ENCODE results near the gene MLIP.

MLIP gene

GRCh38 chr6:54094786-54095185, 16.5 kb upstream of the MLIP start:
- intact Hi-C loops (cut with DNase I), result no loop called here
- DNase-seq, result peak in 3 of 10 donors; percentile 10 to 75 (median 56)

- intact Hi-C loops (cut with DNase I), result no loop called here
- peak in 1 of 10 donors; percentile 22 for DNase-seq
These were observed 15.5 kb upstream of the MLIP start for GRCh38 chr6:54095723-54096122.

- no peak for DNase-seq
- intact Hi-C loops (cut with DNase I), result no loop called here
These were observed 14.4 kb upstream of the MLIP start for GRCh38 chr6:54096811-54097210.

- intact Hi-C loops (cut with DNase I), result no loop called here
- DNase-seq, result no peak
These were observed 13.5 kb upstream of the MLIP start for GRCh38 chr6:54097753-54098152.

- DNase-seq, result no peak
- intact Hi-C loops (cut with DNase I), result no loop called here
These were observed 12.7 kb upstream of the MLIP start for GRCh38 chr6:54098450-54099044.

- DNase-seq, result no peak
- intact Hi-C loops (cut with DNase I), result no loop called here
These were observed 12.0 kb upstream of the MLIP start for GRCh38 chr6:54099225-54099624.

GRCh38 chr6:54100411-54101006, 10.7 kb upstream of the MLIP start:
- no peak for DNase-seq
- intact Hi-C loops (cut with DNase I), result no loop called here

GRCh38 chr6:54102238-54102637, 9.0 kb upstream of the MLIP start:
- intact Hi-C loops (cut with DNase I), result no loop called here

GRCh38 chr6:54103497-54103896, 7.7 kb upstream of the MLIP start:
- intact Hi-C loops (cut with DNase I), result no loop called here
- no peak for DNase-seq

More at GRCh38 chr6:54102238-54102637, 9.0 kb upstream of the MLIP start:
- no peak for DNase-seq

GRCh38 chr6:54106727-54107126, 4.5 kb upstream of the MLIP start:
- intact Hi-C loops (cut with DNase I), result no loop called here
- no peak for DNase-seq

- intact Hi-C loops (cut with DNase I), result no loop called here
- no peak for DNase-seq
These were observed 3.7 kb upstream of the MLIP start for GRCh38 chr6:54107470-54108090.

- no peak for DNase-seq
- intact Hi-C loops (cut with DNase I), result no loop called here
These were observed 3.0 kb upstream of the MLIP start for GRCh38 chr6:54108271-54108670.

- intact Hi-C loops (cut with DNase I), result no loop called here
These were observed 1.7 kb upstream of the MLIP start for GRCh38 chr6:54109586-54109985.

GRCh38 chr6:54112151-54112650, 958 bp downstream of the MLIP start:
- DNase-seq, result no peak
- intact Hi-C loops (cut with DNase I), result no loop called here

More at GRCh38 chr6:54109586-54109985, 1.7 kb upstream of the MLIP start:
- no peak for DNase-seq

- intact Hi-C loops (cut with DNase I), result no loop called here
- DNase-seq, result no peak
These were observed 3.7 kb downstream of the MLIP start for GRCh38 chr6:54114991-54115390.

GRCh38 chr6:54115966-54116365, 4.7 kb downstream of the MLIP start:
- intact Hi-C loops (cut with DNase I), result no loop called here
- DNase-seq, result no peak

GRCh38 chr6:54118117-54118516, 6.9 kb downstream of the MLIP start:
- DNase-seq, result no peak
- intact Hi-C loops (cut with DNase I), result no loop called here

- DNase-seq, result no peak
- intact Hi-C loops (cut with DNase I), result no loop called here
These were observed 14.2 kb downstream of the MLIP start for GRCh38 chr6:54125493-54125892.

GRCh38 chr6:54130179-54130578, 18.9 kb downstream of the MLIP start:
- no peak for DNase-seq
- intact Hi-C loops (cut with DNase I), result no loop called here

- intact Hi-C loops (cut with DNase I), result no loop called here
- DNase-seq, result no peak
These were observed 21.3 kb downstream of the MLIP start for GRCh38 chr6:54132587-54132986.

- DNase-seq, result no peak
- intact Hi-C loops (cut with DNase I), result no loop called here
These were observed 21.9 kb downstream of the MLIP start for GRCh38 chr6:54133186-54133585.

- DNase-seq, result no peak
- intact Hi-C loops (cut with DNase I), result no loop called here
These were observed 23.7 kb downstream of the MLIP start for GRCh38 chr6:54134935-54135334.

Data from posterior cingulate gyrus (tissue), 11 donors.